Skeletal muscle tissue (tissue), 4 donors: ENCODE results near the gene GUK1. TPM values are rescaled to one million over a fixed set of nuclear protein-coding genes. Genes with fewer than 3 reads are reported as not detected.

Source experiments
- H3K27ac ChIP-seq: one replicate; pipeline ENCODE4 v1.7.0; 2013; ENCODE audit warnings: mild to moderate bottlenecking, low read depth, low read length, inconsistent platforms
- H3K27me3 ChIP-seq, 3 donors: one replicate each; pipeline ENCODE4 v1.7.0; 2013; ENCODE audit warnings: low read length in 3 of 3; ENCODE audit not compliant: control insufficient read depth in 3 of 3, insufficient read depth in 3 of 3
- H3K36me3 ChIP-seq, 3 donors: one replicate each; pipeline ENCODE4 v1.7.0; 2013; ENCODE audit warnings: low read length in 3 of 3; ENCODE audit not compliant: control insufficient read depth in 3 of 3, insufficient read depth in 3 of 3
- H3K4me1 ChIP-seq, 3 donors: one replicate each; pipeline ENCODE4 v1.7.0; 2013; ENCODE audit warnings: low read length in 3 of 3, mild to moderate bottlenecking in 3 of 3; ENCODE audit not compliant: control insufficient read depth in 3 of 3, insufficient read depth in 3 of 3
- H3K4me3 ChIP-seq, 3 donors: one replicate each; pipeline ENCODE4 v1.7.0; 2013; ENCODE audit warnings: low read length in 3 of 3
- H3K9ac ChIP-seq, 3 donors: one replicate each; pipeline ENCODE4 v1.7.0; 2013; ENCODE audit warnings: low read length in 3 of 3, mild to moderate bottlenecking in 3 of 3, moderate library complexity in 2 of 3, low read depth in 1 of 3
- H3K9me3 ChIP-seq, 3 donors: one replicate each; pipeline ENCODE4 v1.7.0; 2013; ENCODE audit warnings: low read length in 3 of 3; ENCODE audit not compliant: control insufficient read depth in 3 of 3
- total RNA-seq: library from RNA; depleted of rRNA; stranded (reverse); fragments of >200 nt; gene quantifications from one replicate; pipeline ENCODE4 v1.2.3, GENCODE V29; 2014
- donor health status: Osteomylitis.

GUK1 gene, protein sequence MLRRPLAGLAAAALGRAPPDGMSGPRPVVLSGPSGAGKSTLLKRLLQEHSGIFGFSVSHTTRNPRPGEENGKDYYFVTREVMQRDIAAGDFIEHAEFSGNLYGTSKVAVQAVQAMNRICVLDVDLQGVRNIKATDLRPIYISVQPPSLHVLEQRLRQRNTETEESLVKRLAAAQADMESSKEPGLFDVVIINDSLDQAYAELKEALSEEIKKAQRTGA
- total RNA-seq = 165 TPM

DNA sequence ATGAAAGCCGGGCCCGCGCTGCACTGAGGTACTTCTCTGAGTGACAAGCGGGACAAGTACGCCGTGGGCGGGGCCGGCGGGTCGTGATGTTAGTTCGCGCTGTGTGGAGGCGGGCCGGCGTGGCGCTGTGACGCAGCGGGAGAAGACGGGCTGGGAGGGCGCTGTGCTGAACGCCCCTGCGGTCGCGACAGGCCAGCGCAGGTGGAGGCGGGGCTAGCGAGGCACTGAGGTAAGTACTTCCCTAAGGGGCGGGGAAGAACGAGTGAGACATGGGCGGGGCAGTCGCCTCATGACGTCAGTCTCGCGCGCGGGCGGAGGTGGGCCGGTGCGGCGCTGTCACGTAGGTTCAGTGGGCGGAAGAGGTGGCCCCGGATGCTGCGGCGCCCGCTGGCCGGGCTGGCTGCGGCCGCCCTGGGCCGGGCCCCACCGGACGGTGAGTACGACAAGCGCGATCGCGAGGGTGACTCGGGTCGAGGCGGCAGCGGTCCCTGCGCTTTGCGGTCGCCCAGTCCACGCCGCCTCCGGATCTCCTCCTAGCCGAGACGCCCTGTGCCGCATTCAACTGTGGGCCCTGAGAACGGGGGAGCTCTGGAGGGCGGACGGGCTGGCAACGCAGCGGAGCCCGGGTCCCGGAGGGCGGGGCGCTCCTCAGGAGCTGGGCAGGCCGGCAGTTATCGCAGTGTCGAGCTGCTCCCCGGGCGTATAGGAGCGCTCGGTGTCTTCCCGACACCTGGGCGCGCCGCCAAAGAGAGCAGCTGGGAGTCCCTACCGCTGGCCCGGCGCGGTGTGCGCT lies at the start of gene GUK1:
GUK1 (plus strand) TSS at position 349 of the 793 bp plus-strand sequence; CDS start at position 373, 24 bp downstream.
- Histone ChIP-seq H3K4me1 (peaks cover 38 to 51% (median 42%) of the 10 kb centered on the region in 3 donors), H3K9ac (peak within 1 kb of the TSS; percentile 92 to 99 (median 95)), H3K4me3 (peak within 1 kb of the TSS; percentile 88 to 94 (median 94)), H3K27ac (peak within 1 kb of the TSS; percentile 96), H3K27me3 (no peaks in the 10 kb centered on the region), H3K9me3 (no peaks in the 10 kb centered on the region), H3K36me3 (no peaks in the 10 kb centered on the region)

DNA sequence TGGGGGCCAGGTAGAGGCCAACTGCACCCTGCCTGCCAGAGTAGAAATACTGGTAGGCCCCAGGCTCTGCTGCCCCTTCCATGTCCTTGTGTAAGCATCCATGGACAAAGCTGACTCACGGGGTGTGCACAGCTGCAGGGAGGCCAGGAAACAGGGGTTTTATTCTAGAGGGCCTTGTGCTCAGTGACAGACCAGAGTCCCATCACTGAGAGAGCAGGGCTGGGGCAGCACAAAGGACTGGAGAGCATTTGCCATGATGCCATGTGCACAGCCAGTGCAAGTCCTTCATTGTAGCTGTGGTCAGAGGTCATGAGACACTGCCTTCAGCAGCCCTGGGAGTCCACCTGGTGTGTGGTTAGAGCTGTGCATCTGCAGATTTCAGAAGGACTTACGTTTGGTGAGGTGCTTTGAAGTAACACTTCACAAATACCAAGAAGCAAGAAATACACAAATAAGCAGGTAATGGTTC lies 49.4 kb upstream of the GUK1 start:
- peak overlapping the region; percentile 3 for H3K27ac ChIP-seq
- peaks cover 0 to 11% (median 9%) of the 10 kb centered on the region in 3 donors for H3K9me3 ChIP-seq
- H3K4me1 ChIP-seq = peaks cover 62 to 77% (median 75%) of the 10 kb centered on the region in 3 donors
- peaks cover 7 to 16% (median 11%) of the 10 kb centered on the region in 3 donors for H3K36me3 ChIP-seq
- peak overlapping the region in 1 of 3 donors; percentile 60 for H3K9ac ChIP-seq
- H3K4me3 ChIP-seq = peak overlapping the region in 1 of 3 donors; percentile 56
- H3K27me3 ChIP-seq = no peaks in the 10 kb centered on the region

DNA sequence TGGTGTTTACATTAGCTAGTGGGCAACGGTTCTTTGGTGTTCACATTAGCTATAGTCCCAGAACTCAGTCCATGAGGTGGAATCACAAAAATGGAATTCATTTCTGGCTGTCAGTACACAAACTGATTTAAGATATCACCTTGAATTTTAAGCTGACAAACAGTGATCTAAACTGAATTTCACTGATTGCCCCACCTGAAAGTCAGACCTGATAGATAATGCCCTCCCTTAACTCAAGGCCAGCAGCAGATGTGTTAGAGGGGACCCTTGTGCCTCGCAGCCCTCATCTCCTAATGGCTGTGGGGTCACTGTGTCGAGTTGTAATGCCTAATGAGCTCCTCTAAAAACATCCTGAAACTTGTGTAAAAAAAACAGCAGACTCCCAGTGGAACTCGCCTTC lies 49.0 kb upstream of the GUK1 start:
- Histone ChIP-seq H3K4me1 (peaks cover 57 to 76% (median 73%) of the 10 kb centered on the region in 3 donors), H3K4me3 (peak overlapping the region in 1 of 3 donors; percentile 56), H3K36me3 (peaks cover 8 to 16% (median 14%) of the 10 kb centered on the region in 3 donors), H3K9ac (peak overlapping the region in 1 of 3 donors; percentile 60), H3K27me3 (no peaks in the 10 kb centered on the region), H3K9me3 (peaks cover 0 to 11% (median 9%) of the 10 kb centered on the region in 3 donors), H3K27ac (no peak overlapping the region)

DNA sequence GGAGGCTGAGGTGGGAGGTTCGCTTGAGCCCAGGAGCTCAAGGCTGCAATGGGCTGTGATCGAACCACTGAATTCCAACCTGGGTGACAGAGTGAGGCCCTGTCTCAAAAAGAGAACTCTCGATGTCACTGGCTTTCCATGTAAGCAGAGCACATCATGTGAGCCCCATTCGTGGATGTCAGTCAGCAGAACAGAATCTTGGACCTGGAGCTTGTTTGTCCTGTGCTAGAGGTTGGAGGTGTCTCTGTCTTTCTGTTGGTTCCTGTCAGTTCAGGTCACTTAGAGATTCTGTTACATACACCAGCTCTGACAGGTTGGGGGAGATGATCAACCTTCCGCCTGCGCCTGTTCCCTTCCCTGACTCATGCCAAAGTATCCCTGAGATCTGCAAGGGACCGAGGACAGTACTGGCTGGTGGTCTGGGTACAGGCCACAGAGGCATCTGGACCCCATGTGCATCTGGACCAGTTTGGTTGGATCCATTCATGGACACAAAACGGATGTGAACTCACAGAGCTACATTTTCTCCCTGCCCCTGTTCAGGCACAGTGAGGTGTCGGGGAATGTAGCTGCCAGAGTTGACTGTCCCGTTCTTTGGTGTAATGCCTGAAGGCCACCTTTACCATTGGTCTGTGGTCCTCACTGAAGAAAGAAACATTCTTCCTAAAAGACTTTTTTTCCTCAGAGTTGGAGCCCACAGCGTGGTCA lies 47.6 kb upstream of the GUK1 start:
- Histone ChIP-seq H3K4me3 (no peak overlapping the region), H3K27me3 (no peaks in the 10 kb centered on the region), H3K4me1 (peaks cover 47 to 69% (median 63%) of the 10 kb centered on the region in 3 donors), H3K9me3 (peaks cover 0 to 11% (median 9%) of the 10 kb centered on the region in 3 donors), H3K27ac (no peak overlapping the region), H3K36me3 (peaks cover 18 to 27% (median 19%) of the 10 kb centered on the region in 3 donors), H3K9ac (no peak overlapping the region)

DNA sequence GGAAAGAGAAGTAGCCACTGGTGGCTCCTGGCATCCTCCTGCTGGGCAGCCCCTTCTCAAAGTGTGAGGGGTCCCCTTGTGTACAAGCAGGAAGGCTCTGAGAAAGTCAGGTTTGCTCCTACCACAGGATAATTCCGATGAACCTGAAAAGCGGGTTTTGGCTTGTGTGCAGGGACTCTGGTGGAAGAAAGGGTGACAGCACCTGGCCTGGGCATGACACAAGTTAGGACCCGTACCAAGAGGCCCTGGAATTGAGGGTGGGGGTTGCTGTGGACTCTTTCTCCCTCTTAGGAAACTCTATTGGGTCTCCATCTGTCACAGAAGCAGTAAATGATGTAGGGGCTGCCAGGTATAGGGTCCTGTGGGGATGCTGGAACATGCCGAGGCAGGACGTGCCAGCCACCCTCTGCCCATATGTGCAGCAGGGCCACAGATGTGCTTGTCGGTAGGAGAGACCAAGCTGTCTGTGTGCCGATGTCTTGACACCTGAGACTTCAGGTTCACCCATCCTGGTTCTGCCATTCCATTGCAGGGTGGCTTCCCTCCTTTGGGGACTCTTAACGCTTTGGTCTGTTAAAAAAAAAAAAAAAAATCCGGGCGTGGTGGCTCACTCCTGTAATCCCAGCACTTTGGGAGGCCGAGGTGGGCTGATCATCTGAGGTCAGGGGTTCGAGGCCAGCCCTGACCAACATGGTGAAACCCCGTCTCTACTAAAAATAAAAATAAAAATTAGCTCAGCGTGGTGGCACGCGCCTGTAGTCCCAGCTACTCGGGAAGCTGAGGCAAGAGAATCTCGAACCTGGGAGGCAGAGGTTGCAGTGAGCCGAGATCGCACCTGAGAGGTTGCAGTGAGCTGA lies 46.8 kb upstream of the GUK1 start:
- no peak overlapping the region for H3K27ac ChIP-seq
- H3K4me1 ChIP-seq = peaks cover 39 to 61% (median 55%) of the 10 kb centered on the region in 3 donors
- peaks cover 25 to 35% (median 25%) of the 10 kb centered on the region in 3 donors for H3K36me3 ChIP-seq
- peak overlapping the region in 1 of 3 donors; percentile 40 for H3K9ac ChIP-seq
- H3K4me3 ChIP-seq = no peak overlapping the region
- H3K9me3 ChIP-seq = peaks cover 0 to 11% (median 9%) of the 10 kb centered on the region in 3 donors
- no peaks in the 10 kb centered on the region for H3K27me3 ChIP-seq

DNA sequence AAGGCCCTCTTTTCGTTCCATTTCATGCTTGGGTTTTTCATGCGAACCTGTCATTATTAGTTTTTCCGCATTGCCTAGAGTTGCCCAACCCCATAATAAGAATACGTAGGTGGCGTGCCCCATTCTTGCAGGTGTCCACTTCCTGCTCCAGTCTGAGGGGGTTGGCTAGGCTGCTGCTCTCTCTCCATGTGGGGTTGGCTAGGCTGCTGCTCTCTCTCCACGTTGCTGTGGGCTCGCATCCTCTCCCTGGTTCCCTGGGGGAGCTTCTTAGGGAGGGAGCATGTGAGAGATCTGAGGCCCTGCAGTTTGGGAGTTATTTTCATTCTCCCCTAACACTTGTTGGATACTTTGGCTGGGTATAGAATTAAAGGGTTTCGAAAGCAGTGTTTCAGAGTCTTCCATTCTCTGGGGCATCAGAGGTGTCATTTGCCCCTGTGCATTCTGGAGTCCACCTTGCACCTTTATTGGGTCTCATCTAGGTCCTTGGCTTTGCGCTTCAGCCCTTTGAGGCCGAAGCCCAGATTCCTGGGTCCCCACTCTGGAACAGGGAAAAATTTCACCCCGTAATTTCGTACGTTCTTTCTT lies 45.6 kb upstream of the GUK1 start:
- Histone ChIP-seq H3K27ac (no peak overlapping the region), H3K9me3 (peaks cover 0 to 11% (median 9%) of the 10 kb centered on the region in 3 donors), H3K9ac (no peak overlapping the region), H3K27me3 (no peaks in the 10 kb centered on the region), H3K36me3 (peaks cover 33 to 44% (median 37%) of the 10 kb centered on the region in 3 donors), H3K4me1 (peaks cover 27 to 49% (median 46%) of the 10 kb centered on the region in 3 donors), H3K4me3 (no peak overlapping the region)

DNA sequence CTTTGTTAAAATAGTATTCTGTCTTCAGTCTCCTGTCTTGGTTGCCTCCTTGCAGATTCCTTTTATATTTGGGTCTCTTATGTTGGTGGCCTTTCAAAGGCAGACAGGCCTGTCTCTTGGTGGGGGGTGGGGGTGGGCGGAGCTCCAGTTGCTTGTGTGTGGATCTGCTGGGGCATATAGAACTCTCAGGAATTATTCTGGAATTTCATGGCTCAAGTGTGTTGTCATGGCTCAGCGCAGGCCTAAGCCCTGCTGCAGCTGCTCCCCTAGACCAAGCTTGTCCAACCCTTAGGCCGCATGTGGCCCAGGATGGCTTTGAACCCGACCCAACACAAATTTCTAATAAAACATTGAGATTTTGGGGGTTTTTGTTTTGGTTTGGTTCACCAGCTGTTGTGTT lies 44.9 kb upstream of the GUK1 start:
- no peak overlapping the region for H3K9ac ChIP-seq
- no peaks in the 10 kb centered on the region for H3K27me3 ChIP-seq
- H3K4me3 ChIP-seq = no peak overlapping the region
- H3K4me1 ChIP-seq = peaks cover 21 to 43% (median 39%) of the 10 kb centered on the region in 3 donors
- peaks cover 0 to 11% (median 9%) of the 10 kb centered on the region in 3 donors for H3K9me3 ChIP-seq
- peaks cover 40 to 49% (median 40%) of the 10 kb centered on the region in 3 donors for H3K36me3 ChIP-seq
- no peak overlapping the region for H3K27ac ChIP-seq

DNA sequence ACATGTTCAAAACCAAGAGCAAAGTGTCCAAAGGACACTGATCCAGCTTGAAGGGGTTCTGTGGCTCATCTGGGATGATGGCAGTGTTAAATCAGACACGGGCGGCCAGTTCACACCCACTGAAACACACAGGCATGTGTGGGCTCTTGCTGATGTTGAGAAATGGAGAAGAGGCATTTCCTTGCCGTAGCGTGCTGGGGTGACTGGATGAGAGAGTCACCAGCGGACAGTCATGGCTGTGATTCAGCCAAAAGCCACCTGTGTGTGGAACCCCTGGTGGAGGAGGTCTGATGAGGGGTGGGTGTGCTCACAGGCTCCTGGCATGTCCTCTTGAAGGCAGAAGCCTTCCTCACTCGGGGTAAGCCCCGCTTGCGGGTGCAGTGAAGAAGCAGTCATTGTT lies 44.1 kb upstream of the GUK1 start:
- H3K4me1 ChIP-seq = peaks cover 13 to 38% (median 32%) of the 10 kb centered on the region in 3 donors
- H3K27ac ChIP-seq = no peak overlapping the region
- no peaks in the 10 kb centered on the region for H3K27me3 ChIP-seq
- no peak overlapping the region for H3K4me3 ChIP-seq
- H3K9ac ChIP-seq = no peak overlapping the region
- H3K9me3 ChIP-seq = peaks cover 0 to 11% (median 9%) of the 10 kb centered on the region in 3 donors
- peaks cover 45 to 52% (median 46%) of the 10 kb centered on the region in 3 donors for H3K36me3 ChIP-seq
